Panc1 (cell line): ENCODE data around the gene APOB. TPM values are rescaled to one million over a fixed set of nuclear protein-coding genes. Genes with fewer than 3 reads are reported as not detected.

Experiments
- ATAC-seq: fragments of 200-7000 bp; cut with Tn5 transposase; 2 replicates; pipeline ENCODE4 v1.9.1; 2020; ENCODE audit warnings: mild to moderate bottlenecking, moderate library complexity
- BruUV-seq: library from RNA; stranded (reverse); fragments of 400-500 nt; replicated peaks from 2 replicates; lab custom pipeline; 2021; lab: Mats Ljungman, UMichigan
- CTCF ChIA-PET: fragments of 300-600 bp; sonication (Branson Sonifier 250); formaldehyde crosslinking; loops from one replicate; lab custom pipeline; 2022; ENCODE audit warnings: antibody characterized with exemption; lab: Charles Lee
- POLR2A ChIA-PET: fragments of 300-600 bp; sonication (Branson Sonifier 250); formaldehyde crosslinking; loops from one replicate; lab custom pipeline; 2022; ENCODE audit warnings: antibody characterized with exemption; lab: Charles Lee
- DNase-seq: peaks from one replicate; pipeline ENCODE4 v3.0.0-alpha.2; 2010; ENCODE audit warnings: low read depth, low spot score
- H3K27ac ChIP-seq: 2 replicates; pipeline ENCODE4 v1.5.1; 2011; ENCODE audit warnings: mild to moderate bottlenecking, low read length, inconsistent platforms
- H3K27me3 ChIP-seq: fragments of 200-500 bp; sonication (Bioruptor generic); 2 replicates; pipeline ENCODE4 v1.6.0; 2014; ENCODE audit warnings: low read length, inconsistent platforms; ENCODE audit not compliant: control insufficient read depth, insufficient read depth
- H3K36me3 ChIP-seq: fragments of 200-500 bp; sonication (Bioruptor generic); 2 replicates; pipeline ENCODE4 v1.5.1; 2014; ENCODE audit warnings: inconsistent platforms, mild to moderate bottlenecking, low read length, moderate library complexity; ENCODE audit not compliant: control insufficient read depth, insufficient read depth
- H3K4me1 ChIP-seq: 2 replicates; pipeline ENCODE4 v1.5.1; 2011; ENCODE audit warnings: inconsistent platforms, mild to moderate bottlenecking, low read length, moderate library complexity; ENCODE audit not compliant: control insufficient read depth, insufficient read depth
- H3K4me3 ChIP-seq, 2 experiments: 2 replicates each; pipeline ENCODE4 v1.5.1; 2011 to 2012; ENCODE audit warnings: low read depth in 2 of 2, low read length in 2 of 2, mild to moderate bottlenecking in 2 of 2, inconsistent platforms in 1 of 2, moderate library complexity in 1 of 2
- H3K9me3 ChIP-seq: fragments of 200-500 bp; sonication (Bioruptor generic); 2 replicates; pipeline ENCODE4 v1.5.1; 2014; ENCODE audit warnings: low read depth, mild to moderate bottlenecking, inconsistent platforms, low read length, moderate library complexity; ENCODE audit not compliant: control insufficient read depth, insufficient read depth
- POLR2AphosphoS5 ChIP-seq: IDR thresholded peaks from 2 replicates; pipeline ENCODE4 v1.6.1; 2012; ENCODE audit warnings: mild to moderate bottlenecking, low read depth, low read length, moderate library complexity
- SIN3A ChIP-seq: IDR thresholded peaks from 2 replicates; pipeline ENCODE4 v1.6.1; 2012; ENCODE audit warnings: low read depth, mild to moderate bottlenecking, low read length, moderate library complexity, borderline replicate concordance; ENCODE audit not compliant: insufficient read depth
- TCF7L2 ChIP-seq: IDR thresholded peaks from 2 replicates; pipeline ENCODE4 v1.6.1; 2011; ENCODE audit warnings: mild to moderate bottlenecking, low read depth, low read length, inconsistent platforms
- in situ Hi-C: cut with HindIII; loops from 2 replicates; pipeline ENCODE4 v1.10.0; 2016; ENCODE audit warnings: low sequenced_read_pairs, low pct_unique_long_range_greater_than_20kb
- intact Hi-C: fragments of 100-400 bp; cut with micrococcal nuclease; formaldehyde crosslinking; loops from one replicate; pipeline ENCODE4 v1.10.0; 2022; ENCODE audit not compliant: unreplicated experiment
- total RNA-seq: library from RNA; stranded (reverse); gene quantifications from one replicate; pipeline ENCODE4 v1.2.1, GENCODE V29; 2021; ENCODE audit not compliant: unreplicated experiment
- TF ChIP-seq, protein P1 (sequence below): fragments of 450-650 bp; IDR thresholded peaks from 2 replicates; pipeline ENCODE4 v1.5.1; 2017; ENCODE audit warnings: mild to moderate bottlenecking
- TF ChIP-seq, protein P2 (sequence below), 2 experiments: IDR thresholded peaks; 2 replicates each; pipeline ENCODE4 v1.6.1; 2011 to 2012; ENCODE audit warnings: low read depth in 2 of 2, control low read depth in 1 of 2, low read length in 1 of 2, mild to moderate bottlenecking in 1 of 2, moderate library complexity in 1 of 2; ENCODE audit not compliant: insufficient read depth in 1 of 2

Gene APOB
- total RNA-seq, 1 experiment from 2014 or later, result 1.2 TPM

DNA sequence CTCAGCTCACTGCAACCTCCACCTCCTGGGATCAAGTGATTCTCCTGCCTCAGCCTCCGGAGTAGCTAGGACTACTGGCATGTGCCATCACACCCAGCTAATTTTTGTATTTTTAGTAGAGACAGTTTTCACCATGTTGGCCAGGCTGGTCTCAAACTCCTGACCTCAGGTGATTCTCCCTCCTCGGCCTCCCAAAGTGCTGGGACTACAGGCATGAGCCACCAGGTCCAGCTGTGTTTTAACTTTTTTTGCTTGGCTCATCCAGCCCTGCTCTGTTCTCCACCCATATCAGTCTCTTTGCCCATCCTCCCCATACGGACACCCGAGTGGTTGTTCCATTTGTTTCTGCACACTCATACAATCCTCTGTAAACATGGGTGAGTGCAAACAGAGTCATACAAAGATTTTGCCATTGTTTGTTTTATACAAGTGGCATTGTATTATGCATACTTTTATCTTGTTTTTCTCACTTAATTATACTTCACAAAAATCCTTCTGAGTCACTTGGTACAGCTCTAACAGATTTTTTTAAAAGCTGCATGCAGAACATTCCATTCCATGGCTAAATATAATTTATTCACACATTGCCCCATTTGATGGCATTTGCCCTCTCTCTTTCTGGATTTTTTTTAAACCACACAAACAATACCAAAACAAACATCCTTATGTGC, 5.3 kb downstream of the APOB start:
- ATAC-seq, result no peak
- POLR2A ChIA-PET, result interaction anchor here (0.6 kb wide), 1 partner anchor 234 kb away, joined by 4 read pairs; no protein-coding TSS in a partner anchor
- CTCF ChIA-PET, result no interaction called here
- TF ChIP-seq POLR2AphosphoS5, result no peak
- TF ChIP-seq, protein P1, sequence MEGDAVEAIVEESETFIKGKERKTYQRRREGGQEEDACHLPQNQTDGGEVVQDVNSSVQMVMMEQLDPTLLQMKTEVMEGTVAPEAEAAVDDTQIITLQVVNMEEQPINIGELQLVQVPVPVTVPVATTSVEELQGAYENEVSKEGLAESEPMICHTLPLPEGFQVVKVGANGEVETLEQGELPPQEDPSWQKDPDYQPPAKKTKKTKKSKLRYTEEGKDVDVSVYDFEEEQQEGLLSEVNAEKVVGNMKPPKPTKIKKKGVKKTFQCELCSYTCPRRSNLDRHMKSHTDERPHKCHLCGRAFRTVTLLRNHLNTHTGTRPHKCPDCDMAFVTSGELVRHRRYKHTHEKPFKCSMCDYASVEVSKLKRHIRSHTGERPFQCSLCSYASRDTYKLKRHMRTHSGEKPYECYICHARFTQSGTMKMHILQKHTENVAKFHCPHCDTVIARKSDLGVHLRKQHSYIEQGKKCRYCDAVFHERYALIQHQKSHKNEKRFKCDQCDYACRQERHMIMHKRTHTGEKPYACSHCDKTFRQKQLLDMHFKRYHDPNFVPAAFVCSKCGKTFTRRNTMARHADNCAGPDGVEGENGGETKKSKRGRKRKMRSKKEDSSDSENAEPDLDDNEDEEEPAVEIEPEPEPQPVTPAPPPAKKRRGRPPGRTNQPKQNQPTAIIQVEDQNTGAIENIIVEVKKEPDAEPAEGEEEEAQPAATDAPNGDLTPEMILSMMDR, result no peak
- intact Hi-C loops, result no loop called here
- H3K27me3 ChIP-seq, result peaks cover 5% of the 10 kb centered on the region
- in situ Hi-C loops, result no loop called here
- no peak for DNase-seq
- H3K9me3 ChIP-seq, result no peaks in the 10 kb centered on the region
- no TSS peak for BruUV-seq
- no peaks in the 10 kb centered on the region for H3K4me1 ChIP-seq
- H3K4me3 ChIP-seq, result no peak overlapping the region
- no peaks in the 10 kb centered on the region for H3K36me3 ChIP-seq
- no peak overlapping the region for H3K27ac ChIP-seq

DNA sequence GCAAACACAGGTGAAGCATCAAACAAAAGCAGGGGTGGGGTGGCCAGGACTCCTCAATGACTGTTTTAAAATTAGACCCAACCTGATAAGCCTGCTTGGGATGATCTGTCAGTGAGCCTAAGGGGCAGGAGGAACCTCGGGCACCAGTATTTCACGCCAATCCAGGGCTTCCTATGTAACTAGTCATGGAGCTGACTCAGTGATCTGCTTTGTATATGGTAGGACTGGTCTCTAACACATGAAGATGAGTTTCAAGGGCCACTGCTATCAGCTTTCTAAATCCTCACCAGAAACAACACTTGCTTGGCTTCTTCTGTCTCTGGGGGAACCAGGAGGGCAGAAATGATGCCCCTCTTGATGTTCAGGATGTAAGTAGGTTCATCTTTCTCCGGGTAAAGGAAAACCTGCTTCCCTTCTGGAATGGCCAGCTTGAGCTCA, 6.2 kb downstream of the APOB start:
- Histone ChIP-seq H3K4me1 (no peaks in the 10 kb centered on the region), H3K9me3 (no peaks in the 10 kb centered on the region), H3K36me3 (no peaks in the 10 kb centered on the region), H3K27ac (no peak overlapping the region), H3K4me3 (no peak overlapping the region), H3K27me3 (peaks cover 8% of the 10 kb centered on the region)
- ATAC-seq (no peak), DNase-seq (no peak)
- in situ Hi-C loops (no loop called here), intact Hi-C loops (no loop called here)
- ChIA-PET POLR2A (no interaction called here), CTCF (interaction anchor here (0.6 kb wide), 1 partner anchor 10 kb away, joined by 3 read pairs; no protein-coding TSS in a partner anchor)
- TF ChIP-seq POLR2AphosphoS5 (no peak), SIN3A (no peak), TCF7L2 (no peak)
- TF ChIP-seq, protein P1, result no peak
- TF ChIP-seq, protein P2, sequence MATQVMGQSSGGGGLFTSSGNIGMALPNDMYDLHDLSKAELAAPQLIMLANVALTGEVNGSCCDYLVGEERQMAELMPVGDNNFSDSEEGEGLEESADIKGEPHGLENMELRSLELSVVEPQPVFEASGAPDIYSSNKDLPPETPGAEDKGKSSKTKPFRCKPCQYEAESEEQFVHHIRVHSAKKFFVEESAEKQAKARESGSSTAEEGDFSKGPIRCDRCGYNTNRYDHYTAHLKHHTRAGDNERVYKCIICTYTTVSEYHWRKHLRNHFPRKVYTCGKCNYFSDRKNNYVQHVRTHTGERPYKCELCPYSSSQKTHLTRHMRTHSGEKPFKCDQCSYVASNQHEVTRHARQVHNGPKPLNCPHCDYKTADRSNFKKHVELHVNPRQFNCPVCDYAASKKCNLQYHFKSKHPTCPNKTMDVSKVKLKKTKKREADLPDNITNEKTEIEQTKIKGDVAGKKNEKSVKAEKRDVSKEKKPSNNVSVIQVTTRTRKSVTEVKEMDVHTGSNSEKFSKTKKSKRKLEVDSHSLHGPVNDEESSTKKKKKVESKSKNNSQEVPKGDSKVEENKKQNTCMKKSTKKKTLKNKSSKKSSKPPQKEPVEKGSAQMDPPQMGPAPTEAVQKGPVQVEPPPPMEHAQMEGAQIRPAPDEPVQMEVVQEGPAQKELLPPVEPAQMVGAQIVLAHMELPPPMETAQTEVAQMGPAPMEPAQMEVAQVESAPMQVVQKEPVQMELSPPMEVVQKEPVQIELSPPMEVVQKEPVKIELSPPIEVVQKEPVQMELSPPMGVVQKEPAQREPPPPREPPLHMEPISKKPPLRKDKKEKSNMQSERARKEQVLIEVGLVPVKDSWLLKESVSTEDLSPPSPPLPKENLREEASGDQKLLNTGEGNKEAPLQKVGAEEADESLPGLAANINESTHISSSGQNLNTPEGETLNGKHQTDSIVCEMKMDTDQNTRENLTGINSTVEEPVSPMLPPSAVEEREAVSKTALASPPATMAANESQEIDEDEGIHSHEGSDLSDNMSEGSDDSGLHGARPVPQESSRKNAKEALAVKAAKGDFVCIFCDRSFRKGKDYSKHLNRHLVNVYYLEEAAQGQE (IDR thresholded peaks at IDR 0.05; ENCODE audit: insufficient read depth in 1 of 2, low read depth in 2 of 2, low read length in 1 of 2), result no peak
- BruUV-seq, result no TSS peak
